ENCODE data around the gene DUSP3.

- TF ChIP-seq CTCF (IDR thresholded peaks at IDR 0.05) (no peak), POLR2A (IDR thresholded peaks at IDR 0.05) (no peak)
Observed at GRCh38 chr17:43814026-43814425, 35.2 kb upstream of the DUSP3 start.

Measured in right lobe of liver (tissue), 4 donors.